Stimulated activated CD4-positive, alpha-beta T cell treated with anti-CD3 and anti-CD28 coated beads, Interleukin-15, amount 100 ng/mL, for 1 hour (primary cell): ENCODE data around the gene NDUFAF5.

ENCODE experiments used
- DNase-seq, 2 donors: peaks; one replicate each; pipeline ENCODE4 v3.0.0-alpha.2; 2020; ENCODE audit warnings: low read depth in 1 of 2, low spot score in 1 of 2

Gene NDUFAF5

DNA sequence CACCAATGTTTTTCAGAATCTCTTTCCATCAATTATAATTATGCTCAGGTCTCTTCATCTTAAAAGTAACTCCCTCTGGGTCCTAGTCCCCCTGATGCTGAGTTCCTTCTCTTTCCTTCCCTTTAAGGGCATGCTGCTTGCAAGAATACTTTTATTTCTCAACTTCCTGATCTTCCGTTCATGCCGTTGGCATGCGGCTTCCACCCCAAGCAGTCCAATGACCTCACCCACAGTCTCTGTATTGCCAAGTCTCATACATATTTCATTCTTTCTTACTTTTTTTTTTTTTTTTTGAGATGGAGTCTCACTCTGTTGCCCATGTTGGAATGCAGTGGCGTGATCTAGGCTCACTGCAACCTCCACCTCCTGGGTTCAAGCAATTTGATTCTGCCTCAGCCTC is 83.5 kb downstream of the NDUFAF5 start:
- no peak for DNase-seq

DNA sequence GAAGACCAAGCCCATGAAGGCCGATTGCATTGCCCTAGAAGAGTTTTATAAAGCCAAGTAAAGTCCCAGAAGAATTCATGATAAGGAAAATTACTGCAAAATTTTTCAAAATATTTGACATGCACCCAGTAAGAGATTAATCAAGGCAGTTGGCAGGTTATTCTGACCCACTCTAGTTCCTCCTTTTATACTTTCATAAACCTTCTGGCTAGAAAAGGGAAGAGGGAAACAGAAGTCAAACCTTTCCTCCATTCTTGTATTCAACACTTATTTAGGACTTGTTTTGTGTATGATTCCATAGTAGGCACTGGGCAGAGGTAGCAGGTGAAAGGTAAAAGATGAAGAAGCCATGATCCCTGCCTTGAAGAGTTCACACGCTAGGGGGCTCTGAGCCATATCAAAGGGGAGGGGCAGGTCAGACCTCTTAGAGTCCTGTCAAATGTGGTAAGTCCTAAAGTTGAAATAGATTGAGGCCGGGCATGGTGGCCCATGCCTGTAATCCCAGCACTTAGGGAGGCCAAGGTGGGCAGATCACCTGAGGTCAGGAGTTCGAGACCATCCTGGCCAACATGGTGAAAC is 85.4 kb downstream of the NDUFAF5 start:
- no peak for DNase-seq
